ENCODE results near the gene NIM1K.

DNA sequence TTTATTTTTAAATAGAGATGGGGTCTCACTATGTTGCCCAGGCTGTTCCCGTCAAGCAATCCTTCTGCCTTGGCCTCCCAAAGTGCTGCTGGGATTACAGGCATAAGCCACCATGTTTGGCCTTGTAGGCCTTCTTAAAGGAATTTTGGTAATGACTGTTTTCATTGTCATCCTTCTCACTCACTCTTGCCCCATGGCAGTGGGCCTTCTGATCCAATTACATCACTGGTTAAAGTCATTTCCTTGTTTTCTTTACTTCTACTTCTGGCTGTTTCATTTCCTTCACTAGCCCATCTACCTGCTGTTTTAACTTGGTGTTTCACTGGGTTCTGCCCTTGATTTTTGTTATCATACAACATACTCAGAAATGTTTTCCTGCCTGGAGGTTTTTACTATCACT lies 20.1 kb upstream of the NIM1K start:
- TF ChIP-seq, protein P1, sequence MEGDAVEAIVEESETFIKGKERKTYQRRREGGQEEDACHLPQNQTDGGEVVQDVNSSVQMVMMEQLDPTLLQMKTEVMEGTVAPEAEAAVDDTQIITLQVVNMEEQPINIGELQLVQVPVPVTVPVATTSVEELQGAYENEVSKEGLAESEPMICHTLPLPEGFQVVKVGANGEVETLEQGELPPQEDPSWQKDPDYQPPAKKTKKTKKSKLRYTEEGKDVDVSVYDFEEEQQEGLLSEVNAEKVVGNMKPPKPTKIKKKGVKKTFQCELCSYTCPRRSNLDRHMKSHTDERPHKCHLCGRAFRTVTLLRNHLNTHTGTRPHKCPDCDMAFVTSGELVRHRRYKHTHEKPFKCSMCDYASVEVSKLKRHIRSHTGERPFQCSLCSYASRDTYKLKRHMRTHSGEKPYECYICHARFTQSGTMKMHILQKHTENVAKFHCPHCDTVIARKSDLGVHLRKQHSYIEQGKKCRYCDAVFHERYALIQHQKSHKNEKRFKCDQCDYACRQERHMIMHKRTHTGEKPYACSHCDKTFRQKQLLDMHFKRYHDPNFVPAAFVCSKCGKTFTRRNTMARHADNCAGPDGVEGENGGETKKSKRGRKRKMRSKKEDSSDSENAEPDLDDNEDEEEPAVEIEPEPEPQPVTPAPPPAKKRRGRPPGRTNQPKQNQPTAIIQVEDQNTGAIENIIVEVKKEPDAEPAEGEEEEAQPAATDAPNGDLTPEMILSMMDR (IDR thresholded peaks at IDR 0.05 in 4 of 5, conservative IDR thresholded peaks at IDR 0.05 in 1 of 5), result no peak
- no peak for TF ChIP-seq POLR2A (IDR thresholded peaks at IDR 0.05)

Data from gastrocnemius medialis (tissue), 4 donors.